ENCODE measurements around the gene SUMO1.

GRCh38 chr2:202221873-202222272 is 16.5 kb downstream of the SUMO1 start:
- TF ChIP-seq CTCF (IDR thresholded peaks at IDR 0.05) = no peak
- TF ChIP-seq EP300 (IDR thresholded peaks at IDR 0.05) = no peak
- no peak for TF ChIP-seq POLR2AphosphoS5 (IDR thresholded peaks at IDR 0.05)
